H4 (cell line): ENCODE data around the gene CD300A. TPM values are rescaled to one million over a fixed set of nuclear protein-coding genes. Genes with fewer than 3 reads are reported as not detected.
"Not testable (repeated sequence)": the region's sequence is repeated elsewhere in the genome, so short reads cannot be mapped to it uniquely, and the experiment has no call there.

Source experiments
- DNase-seq: peaks from one replicate; pipeline ENCODE4 v3.0.0-alpha.2; 2015; ENCODE audit warnings: low spot score
- total RNA-seq: library from RNA; depleted of rRNA; stranded (reverse); fragments of >200 nt; shearing (Covaris generic); gene quantifications from 2 replicates; pipeline ENCODE4 v1.2.3, GENCODE V29; 2014

The CD300A gene
- total RNA-seq, 1 experiment from 2014 or later = not detected

DNA sequence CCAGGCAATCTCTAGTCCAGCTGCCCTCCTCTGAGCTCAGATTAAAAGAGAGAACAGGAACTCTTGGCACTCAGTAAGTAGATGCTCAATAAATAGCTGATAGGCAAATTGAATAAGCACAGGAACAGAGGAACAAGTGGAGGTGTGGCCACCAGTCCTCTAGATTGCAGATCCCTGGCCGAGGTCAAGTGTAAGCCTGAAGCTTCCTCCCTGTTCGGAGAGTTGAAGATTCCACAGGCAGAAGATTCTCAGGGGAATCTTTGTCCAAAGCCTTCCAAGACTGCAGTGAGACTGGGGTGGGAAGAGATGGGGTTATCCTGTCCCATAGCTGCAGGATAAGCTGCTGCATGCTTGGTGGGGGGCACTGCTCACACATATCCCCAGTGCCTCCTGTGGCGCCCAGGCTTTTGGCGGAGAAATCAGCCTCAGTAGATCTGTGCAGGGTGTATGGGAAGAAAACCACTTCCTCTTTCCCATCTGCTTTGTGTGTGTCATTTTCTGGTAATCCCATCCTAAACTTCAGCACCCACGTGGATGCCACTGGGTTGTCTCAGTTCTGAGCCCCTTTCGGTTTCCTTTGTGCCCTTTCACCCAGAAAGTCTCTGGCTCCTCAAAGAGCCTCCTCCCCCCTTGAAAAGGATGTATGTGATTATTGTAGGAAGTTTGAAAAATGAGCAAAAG, 12.1 kb downstream of the CD300A start:
- DNase-seq = no peak

DNA sequence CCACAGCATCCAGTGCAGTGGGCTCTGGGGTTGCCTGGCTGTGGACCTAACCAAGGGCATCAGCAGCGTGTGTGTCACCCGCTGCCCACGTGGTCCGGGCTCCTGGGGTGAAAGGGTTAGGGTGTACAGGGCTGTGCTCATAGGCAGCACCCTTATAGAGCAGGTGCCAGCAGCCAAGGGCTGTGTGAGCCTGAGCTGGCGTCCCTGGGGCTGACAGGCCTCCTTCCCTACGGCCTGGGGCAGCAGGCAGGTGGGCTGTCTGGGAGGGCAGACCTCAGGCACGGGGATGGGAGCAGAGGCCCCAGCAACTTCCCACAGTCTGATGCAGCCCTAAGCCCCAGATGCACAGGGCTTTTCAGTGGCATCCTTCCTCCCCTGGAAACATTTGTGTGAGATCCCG, 13.9 kb downstream of the CD300A start:
- no peak for DNase-seq

DNA sequence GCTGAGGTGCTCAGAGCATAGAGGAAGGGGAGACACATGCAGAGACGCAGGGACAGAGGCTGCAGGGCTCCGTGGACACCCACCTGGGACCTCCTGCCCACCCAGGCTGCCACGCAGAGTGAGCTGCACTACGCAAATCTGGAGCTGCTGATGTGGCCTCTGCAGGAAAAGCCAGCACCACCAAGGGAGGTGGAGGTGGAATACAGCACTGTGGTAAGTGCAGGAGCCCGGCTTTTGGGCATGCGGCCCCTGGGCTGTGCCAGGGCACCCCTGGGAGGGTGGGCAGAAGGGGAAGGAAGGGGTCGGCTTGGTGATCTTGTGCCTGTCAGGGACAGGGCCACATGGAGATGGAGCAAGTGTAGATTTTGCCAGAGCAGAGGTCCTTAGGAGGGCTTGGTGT, 15.2 kb downstream of the CD300A start:
- no peak for DNase-seq

DNA sequence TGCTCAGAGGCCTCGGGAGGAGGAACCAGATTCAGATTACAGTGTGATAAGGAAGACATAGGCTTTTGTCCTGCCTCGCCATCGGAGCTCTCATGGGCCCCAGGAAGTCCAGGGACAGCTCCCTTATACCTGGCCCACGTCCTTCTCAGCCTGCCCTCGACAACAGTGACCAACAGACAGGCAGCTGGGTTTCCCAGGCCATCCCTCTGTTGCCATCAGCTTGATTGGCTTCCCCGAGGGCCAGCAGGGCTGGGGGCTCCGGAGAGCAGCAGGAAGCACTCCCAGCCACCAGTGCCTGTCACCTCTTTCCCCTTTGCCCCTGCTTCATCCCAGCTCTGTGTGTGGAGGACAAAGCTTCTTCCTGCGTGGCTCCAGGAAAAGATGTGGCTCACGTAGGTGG, 17.6 kb downstream of the CD300A start:
- no peak for DNase-seq

DNA sequence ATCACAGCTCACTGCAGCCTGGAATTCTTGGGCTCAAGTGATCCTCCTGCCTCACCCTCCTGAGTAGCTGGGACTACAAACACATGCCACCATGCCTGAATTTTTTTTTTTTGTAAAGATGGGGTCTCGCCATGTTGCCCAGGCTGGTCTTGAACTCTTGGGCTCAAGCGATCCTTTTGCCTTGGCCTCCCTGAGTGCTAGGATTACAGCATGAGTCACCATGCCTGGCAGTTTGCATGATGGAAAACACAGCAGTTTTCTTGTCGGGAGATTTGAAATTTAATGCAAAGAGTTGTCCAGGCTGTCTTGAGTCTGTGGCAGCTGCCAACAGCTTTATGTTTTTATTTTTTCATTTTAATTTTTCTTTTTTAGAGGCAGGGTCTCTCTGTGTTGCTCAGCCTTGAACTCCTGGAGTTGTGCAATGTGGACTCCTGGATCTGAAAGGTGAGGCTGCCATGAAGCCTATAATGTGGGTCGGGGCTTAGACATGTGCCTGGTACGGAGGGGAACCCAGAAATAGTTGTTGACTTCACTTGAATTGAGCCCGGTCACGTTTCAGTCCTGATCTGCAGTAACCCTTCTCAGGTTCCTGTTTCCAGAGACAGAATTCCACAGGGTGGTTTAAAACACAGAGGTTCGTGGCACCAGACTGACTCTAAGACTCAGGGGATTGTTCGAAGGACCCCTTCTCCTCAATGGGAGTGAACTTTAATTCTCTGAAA, 18.7 kb downstream of the CD300A start:
- no peak for DNase-seq

DNA sequence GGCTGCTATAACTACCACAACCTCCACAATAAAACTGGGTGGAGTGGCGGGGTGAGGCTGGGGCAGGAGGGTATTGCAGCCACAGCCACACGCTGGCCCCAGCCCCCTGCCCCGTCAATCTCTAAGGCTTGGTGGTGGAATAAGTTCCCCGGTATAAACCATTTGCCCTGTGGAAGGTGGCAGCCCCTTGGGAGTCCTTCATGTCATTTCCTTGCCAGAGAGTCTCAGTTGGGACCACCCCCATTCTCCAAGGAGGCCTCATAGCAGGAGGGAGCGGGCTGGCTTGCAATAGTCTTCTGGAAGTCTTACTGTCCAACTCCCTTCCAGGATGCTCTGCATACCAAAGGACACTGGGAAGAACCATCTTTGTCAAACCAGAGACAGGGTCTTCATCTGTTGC, 19.4 kb downstream of the CD300A start:
- no peak for DNase-seq

DNA sequence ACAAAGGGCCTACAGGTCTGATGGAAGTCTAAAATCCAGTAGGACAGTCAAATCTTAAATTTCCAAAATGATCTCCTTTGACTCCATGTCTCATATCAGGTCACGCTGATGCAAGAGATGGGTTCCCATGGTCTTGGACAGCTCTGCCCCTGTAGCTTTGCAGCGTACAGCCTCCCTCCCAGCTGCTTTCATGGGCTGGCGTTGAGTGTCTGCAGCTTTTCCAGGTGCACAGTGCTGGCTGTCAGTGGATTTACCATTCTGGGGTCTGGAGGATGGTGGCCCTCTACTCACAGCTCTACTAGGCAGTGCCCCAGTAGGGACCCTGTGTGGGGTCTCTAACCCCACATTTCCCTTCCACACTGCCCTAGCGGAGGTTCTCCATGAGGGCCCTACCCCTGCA, 21.8 kb downstream of the CD300A start:
- DNase-seq = not testable (repeated sequence)

DNA sequence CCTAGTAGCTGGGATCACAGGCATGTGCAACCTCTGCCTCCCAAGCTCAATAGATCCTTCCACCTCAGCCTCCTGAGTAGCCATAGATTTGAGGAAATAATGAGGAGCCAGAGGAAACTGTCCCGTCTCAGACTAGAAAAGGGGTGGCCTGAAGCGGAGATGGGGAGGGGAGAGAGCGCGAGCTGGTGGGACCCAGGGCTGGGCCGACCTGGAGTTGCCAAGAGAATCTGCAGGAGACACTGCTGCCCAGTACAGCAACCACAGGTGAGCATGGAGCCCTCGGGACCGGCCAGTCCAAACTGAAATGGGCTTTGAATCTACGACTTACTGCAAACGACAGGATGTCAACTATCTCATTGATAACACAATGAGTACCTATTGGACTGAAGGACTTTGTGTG, 24.3 kb downstream of the CD300A start:
- DNase-seq = no peak

DNA sequence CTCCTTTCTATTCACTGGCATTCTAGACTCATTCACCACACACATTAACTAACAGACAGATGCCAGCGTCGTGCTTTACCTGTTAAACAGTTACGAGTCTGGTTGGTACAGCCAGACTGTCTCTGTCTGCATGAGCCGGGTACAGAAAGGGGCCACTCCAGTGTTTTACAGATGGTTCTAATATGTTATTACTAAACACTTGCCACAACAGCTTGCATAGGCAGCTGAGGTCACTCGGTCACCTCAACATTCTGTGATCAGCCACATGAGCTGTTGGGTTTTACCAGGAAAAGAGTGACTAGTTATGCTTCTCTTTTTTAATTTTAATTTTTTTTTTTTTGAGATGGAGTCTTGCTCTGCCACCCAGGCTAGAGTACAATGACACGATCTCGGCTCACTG, 25.2 kb downstream of the CD300A start:
- DNase-seq = no peak

DNA sequence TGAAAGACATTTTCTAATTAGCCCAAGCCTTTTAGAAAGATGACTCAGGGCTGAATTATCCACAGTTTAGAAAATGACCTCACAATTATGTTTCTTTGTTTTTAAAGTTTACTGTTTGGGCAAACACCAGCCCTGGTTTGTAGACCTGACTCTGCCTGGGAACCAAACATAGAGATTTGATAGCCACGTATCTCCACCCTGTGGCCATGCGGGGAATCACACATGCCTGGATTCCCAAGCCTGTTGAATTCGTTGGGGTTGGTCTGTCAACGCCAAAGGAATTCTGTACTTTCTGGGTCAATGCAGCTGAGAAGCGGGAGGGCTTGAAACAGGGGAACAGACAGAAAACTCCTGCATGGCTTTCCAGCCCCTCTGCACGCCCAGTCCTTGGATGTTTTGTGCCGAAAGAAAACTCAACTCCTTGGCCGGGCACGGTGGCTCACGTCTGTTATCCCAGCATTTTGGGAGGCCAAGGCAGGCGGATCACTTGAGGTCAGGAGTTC, 26.9 kb downstream of the CD300A start:
- peak; percentile 77 for DNase-seq

DNA sequence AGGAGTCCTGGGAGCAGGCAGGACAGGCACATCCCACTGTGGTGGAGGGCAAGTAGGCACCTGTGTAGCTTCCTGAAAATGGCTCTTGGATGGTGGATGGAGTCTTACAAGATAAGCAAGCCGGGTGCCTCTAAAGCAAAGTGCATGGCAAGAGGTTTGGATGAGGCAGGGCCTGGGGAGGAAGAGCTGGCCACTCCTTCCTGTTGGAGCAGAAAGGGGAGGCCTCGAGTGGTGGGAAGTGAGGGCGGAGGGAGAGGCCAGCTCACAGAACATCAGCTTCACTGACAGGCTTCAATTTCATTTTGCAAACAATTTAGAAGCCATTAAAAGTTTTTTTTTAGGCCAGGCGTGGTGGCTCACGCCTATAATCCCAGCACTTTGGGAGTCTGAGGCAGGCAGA, 31.0 kb downstream of the CD300A start:
- no peak for DNase-seq

DNA sequence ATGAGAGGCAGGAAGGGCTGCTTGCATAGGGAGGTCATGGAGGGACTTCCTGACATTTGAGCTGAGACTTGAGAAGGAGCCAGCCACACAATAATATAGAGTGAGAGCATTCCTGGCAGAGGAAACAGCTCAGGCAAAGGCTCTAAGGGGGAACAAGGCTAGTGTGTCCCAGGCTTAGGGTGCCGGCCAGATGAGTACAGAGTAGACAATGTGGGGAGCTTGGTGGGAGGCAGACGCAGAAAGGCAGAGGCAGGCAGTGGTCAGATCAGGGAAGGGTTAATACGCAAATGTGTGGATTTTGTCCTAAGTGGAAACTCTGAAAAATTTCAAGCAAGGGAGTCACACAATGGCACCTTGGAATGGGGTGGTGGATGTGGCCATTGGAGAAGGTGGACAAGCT, 33.6 kb downstream of the CD300A start:
- DNase-seq = no peak

DNA sequence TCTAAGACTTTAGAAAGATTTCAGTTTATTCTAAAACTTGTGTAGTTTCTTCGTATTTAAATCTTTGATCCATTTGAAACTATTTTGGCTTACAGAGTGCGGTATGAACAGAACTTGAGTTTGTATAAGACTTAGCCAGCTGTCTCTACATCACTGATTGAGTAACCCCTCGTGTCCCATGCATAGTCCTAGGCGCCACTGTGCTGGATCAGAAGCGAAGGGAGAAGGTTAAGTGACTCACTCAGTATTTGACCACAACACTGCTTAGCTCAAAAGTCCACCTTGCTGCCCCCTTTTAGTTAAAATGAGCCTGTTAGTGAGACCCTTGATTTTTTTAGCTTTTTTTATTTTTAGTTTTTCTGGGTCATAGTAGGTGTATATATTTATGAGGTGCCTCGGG, 36.4 kb downstream of the CD300A start:
- DNase-seq = no peak

DNA sequence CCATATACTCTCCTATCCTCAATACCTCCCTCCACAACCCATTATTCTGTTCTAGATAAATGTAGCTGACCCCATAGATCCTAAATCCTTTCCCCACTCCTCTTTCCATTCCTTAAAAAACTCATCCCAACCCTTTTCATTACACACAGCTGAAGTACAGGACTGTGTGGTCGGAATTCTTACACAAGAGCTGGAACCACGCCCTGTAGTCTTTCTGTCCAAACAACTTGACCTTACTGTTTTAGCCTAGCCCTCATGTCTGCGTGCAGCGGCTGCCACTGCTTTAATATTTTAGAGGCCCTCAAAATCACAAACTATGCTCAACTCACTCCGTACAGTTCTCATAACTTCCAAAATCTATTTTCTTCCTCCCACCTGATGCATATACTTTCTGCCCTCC, 37.5 kb downstream of the CD300A start:
- not testable (repeated sequence) for DNase-seq

DNA sequence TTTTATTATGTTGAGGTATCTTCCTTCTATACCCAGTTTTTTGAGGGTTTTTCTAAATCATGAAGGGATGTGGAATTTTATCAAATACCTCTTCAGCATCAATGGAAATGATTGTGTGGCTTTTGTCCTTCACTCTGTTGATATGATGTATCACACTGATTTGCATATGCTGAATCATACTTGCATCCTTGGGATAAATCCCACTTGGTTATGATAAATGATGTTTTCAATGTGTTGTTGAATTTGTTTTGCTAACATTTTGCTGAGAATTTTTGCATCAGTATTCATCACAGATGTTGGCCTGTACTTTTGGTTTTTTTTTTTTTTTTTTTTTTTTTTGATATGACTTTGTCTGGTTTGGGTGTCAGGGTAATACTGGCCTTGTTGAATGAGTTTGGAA, 41.7 kb downstream of the CD300A start:
- no peak for DNase-seq

DNA sequence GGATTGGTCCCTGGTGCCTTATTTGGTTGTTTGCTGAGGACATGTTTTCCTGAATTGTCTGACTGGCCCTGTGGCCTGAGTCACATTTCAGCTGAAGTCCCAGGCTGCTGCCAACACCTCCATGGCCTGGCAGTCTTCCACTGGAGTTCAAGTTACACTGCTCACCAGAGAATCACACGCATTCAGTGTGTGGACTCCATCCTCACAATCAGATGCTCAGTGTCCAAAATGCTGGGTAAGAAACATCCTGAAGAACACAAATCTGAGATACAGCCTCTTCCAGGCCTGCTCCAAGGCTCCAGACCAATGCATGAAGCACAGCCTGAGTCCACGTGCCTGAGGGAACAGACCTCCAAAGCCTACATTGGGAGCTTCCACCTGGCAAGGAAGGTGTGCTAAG, 45.6 kb downstream of the CD300A start:
- DNase-seq = peak; percentile 86

DNA sequence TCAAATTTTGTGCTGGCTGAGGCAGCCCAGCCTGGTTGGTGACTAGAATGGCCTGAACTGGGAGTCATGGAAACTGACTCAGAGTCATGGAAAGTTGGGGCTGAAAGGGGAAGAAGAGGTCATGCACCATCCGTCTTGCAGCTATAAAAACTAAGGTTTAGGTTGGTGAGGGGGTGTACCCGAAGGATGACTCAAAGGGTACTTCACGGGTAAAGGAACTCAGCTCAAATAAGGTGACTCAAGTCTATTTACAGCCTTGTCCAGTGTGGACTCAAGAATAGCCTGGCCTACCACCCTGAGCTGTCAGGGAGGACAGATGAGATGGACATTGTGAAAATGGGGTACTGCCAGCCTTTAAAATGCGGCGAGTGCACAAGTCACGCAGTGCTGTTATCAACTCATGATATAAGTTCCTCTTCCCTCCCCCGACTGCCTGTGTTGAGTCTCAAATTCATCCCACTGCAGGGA, 46.2 kb downstream of the CD300A start:
- DNase-seq = peak; percentile 55

DNA sequence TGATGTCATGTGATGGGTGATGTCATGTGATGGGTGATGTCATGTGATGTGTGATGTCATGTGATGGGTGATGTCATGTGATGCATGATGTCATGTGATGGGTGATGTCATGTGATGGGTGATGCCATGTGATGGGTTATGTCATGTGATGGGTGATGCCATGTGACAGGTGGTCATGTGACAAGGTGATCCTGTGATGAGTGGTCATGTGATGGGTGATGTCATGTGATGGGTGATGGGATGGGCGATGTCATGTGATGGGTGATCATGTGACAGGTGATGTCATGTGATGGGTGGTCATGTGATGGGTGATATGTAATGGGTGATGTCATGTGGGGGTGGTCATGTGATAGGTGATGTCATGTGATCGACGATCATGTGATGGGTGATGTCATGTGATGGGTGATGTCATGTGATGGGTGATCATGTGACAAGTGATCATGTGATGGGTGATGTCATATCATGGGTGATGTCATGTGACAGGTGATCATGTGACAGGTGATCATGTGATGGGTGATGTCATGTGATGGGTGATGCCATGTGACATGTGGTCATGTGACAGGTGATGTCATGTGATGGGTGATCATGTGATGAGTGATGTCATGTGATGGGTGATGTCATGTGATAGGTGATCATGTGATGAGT, 47.7 kb downstream of the CD300A start:
- peak; percentile 53 for DNase-seq

DNA sequence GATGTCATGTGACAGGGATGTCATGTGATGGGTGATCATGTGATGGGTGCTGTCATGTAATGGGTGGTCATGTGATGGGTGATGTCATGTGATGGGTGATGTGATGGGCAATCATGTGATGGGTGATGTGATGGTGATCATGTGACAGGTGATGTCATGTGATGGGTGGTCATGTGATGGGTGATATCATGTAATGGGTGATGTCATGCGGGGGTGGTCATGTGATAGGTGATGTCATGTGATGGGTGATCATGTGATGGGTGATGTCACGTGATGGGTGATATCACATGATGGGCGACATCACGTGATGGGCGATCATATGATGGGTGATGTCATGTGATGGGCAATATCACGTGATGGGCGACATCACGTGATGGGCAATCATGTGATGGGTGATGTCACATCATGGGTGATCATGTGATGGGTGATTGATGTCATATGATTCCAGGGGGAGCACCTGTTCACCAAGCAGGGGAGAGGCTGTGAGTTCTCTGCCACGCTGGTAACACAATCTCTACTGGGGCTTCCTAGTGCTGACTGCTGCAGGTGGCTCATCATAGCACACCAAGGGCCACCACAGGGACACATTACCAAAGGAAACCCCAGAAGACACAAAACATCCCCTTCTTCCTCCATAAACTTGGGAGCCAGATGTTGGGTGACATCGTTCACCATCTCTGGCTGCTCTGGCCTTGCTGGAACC, 48.3 kb downstream of the CD300A start:
- DNase-seq = peak; percentile 43

DNA sequence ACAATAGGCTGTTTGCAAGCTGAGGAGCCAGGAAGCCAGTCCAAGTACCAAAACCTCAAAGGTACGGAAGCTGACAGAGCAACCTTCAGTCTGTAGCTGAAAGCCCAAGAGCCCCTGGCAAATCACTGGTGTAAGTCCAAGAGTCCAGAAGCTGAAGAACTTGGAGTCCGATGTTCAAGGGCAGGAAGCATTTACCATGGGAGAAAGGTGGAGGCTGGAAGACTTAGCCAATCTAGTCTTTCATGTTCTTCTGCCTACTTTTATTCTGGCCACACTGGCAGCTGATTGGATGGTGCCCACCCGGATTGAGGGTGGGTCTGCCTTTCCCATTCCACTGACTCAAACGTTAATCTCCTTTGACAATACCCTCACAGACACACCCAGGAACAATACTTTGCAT, 49.5 kb downstream of the CD300A start:
- no peak for DNase-seq

DNA sequence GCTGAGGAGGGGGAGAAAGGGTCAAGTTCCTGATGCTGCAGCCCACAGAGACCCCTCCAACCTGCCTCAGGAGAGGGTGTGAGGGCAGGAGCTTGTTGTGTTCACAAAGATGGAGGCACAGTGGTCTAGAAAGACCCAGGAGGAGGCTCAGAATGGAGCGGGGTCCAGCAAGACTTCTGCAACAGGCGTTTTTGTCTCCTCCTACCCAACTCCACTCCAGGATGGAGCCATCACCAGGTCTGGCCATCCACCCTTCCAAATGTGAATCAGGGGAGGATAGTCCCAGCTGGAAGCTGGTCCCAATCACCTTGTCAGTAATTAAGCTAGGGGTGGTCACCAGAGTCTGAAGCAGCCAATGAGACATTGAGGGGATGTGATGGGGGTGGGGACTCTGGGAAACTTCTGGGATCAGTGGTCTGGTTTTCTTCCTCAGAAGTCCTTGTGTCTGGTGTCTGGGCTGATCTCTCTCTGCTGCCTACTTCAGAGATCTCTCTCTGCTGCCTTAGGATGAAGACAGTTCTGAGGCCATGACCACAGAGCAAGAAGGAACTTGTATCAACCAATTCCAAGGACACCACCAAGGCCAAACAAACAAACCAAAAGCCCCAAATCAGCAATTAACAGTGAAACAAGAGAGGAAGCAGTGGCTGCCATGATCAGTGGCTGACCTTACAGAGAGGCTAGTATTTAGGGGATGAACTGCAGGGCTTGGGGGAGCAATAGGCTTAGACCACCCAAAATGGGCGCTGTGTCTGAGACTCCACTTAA, 50.3 kb downstream of the CD300A start:
- no peak for DNase-seq
